ENCODE results near the gene RANBP9.

GRCh38 chr6:13697857-13698256 is 13.8 kb downstream of the RANBP9 start:
- TF ChIP-seq, protein P1, sequence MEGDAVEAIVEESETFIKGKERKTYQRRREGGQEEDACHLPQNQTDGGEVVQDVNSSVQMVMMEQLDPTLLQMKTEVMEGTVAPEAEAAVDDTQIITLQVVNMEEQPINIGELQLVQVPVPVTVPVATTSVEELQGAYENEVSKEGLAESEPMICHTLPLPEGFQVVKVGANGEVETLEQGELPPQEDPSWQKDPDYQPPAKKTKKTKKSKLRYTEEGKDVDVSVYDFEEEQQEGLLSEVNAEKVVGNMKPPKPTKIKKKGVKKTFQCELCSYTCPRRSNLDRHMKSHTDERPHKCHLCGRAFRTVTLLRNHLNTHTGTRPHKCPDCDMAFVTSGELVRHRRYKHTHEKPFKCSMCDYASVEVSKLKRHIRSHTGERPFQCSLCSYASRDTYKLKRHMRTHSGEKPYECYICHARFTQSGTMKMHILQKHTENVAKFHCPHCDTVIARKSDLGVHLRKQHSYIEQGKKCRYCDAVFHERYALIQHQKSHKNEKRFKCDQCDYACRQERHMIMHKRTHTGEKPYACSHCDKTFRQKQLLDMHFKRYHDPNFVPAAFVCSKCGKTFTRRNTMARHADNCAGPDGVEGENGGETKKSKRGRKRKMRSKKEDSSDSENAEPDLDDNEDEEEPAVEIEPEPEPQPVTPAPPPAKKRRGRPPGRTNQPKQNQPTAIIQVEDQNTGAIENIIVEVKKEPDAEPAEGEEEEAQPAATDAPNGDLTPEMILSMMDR (IDR thresholded peaks at IDR 0.05) = no peak
- TF ChIP-seq POLR2AphosphoS5 (IDR thresholded peaks at IDR 0.05; ENCODE audit: low read depth, low read length) (no peak), SIN3A (IDR thresholded peaks at IDR 0.05; ENCODE audit: borderline replicate concordance, insufficient read depth, low read depth, low read length) (no peak)

All from Panc1 (cell line).